Esophagus squamous epithelium (tissue), 4 donors: ENCODE results near the gene TAF10.

Experiments used
- CTCF ChIP-seq, 6 experiments: fragments of 450-650 bp in 4 of 6; fragments of 200-600 bp in 2 of 6; sonication (generic) in 2 of 6; IDR thresholded peaks; one replicate each; pipeline ENCODE4 v1.5.1; 2016 to 2019; ENCODE audit warnings: antibody characterized with exemption in 6 of 6, mild to moderate bottlenecking in 4 of 6, moderate library complexity in 4 of 6
- POLR2A ChIP-seq, 4 donors: fragments of 450-650 bp; IDR thresholded peaks; one replicate each; pipeline ENCODE4 v1.6.1; 2017; ENCODE audit warnings: antibody characterized with exemption in 4 of 4, mild to moderate bottlenecking in 4 of 4, moderate library complexity in 3 of 4

- TF ChIP-seq CTCF (IDR thresholded peaks at IDR 0.05): no peak
- no peak for TF ChIP-seq POLR2A (IDR thresholded peaks at IDR 0.05)
Observed at GRCh38 chr11:6656584-6656915, 44.5 kb upstream of the TAF10 start.
